Stimulated activated CD8-positive, alpha-beta memory T cell treated with anti-CD3 and anti-CD28 coated beads, Interleukin-7, amount 100 ng/mL, for 4 hours (primary cell): Measurements from ENCODE around the gene NLRP10.

Experiments used
- DNase-seq, 2 donors: peaks; one replicate each; pipeline ENCODE4 v3.0.0-alpha.2; 2020; ENCODE audit warnings: low read depth in 2 of 2

Gene NLRP10

GRCh38 chr11:7977232-7977917 lies 12.1 kb upstream of the NLRP10 start:
- no peak for DNase-seq

- no peak for DNase-seq
Observed at GRCh38 chr11:7974668-7975067, 9.4 kb upstream of the NLRP10 start.

- DNase-seq: no peak
Observed at GRCh38 chr11:7973011-7973410, 7.8 kb upstream of the NLRP10 start.

GRCh38 chr11:7971846-7972245 lies 6.6 kb upstream of the NLRP10 start:
- DNase-seq: no peak

- no peak for DNase-seq
Observed at GRCh38 chr11:7969756-7970646, 4.8 kb upstream of the NLRP10 start.

- DNase-seq: no peak
Observed at GRCh38 chr11:7968686-7969085, 3.4 kb upstream of the NLRP10 start.

GRCh38 chr11:7967826-7968225 lies 2.6 kb upstream of the NLRP10 start:
- DNase-seq: no peak

GRCh38 chr11:7967097-7967496 lies 1.9 kb upstream of the NLRP10 start:
- DNase-seq: no peak

GRCh38 chr11:7964873-7965272 lies 374 bp downstream of the NLRP10 start:
- no peak for DNase-seq

- no peak for DNase-seq
Observed at GRCh38 chr11:7964261-7964660, 986 bp downstream of the NLRP10 start.

- no peak for DNase-seq
Observed at GRCh38 chr11:7955191-7955590, 10.1 kb downstream of the NLRP10 start.

- DNase-seq: no peak
Observed at GRCh38 chr11:7949934-7950333, 15.3 kb downstream of the NLRP10 start.

GRCh38 chr11:7944123-7944522 lies 21.1 kb downstream of the NLRP10 start:
- no peak for DNase-seq

- no peak for DNase-seq
Observed at GRCh38 chr11:7941608-7942007, 23.6 kb downstream of the NLRP10 start, which contains the start of gene OR10A3. Gene OR10A3 (minus strand): TSS chr11:7941708. CDS start chr11:7939520, 2,188 bp downstream.

GRCh38 chr11:7941146-7941545 lies 24.1 kb downstream of the NLRP10 start:
- DNase-seq: no peak

GRCh38 chr11:7936615-7937014 lies 28.6 kb downstream of the NLRP10 start:
- DNase-seq: no peak

- DNase-seq: no peak
Observed at GRCh38 chr11:7931168-7931567, 34.1 kb downstream of the NLRP10 start, which contains the start of gene OR10A6. Gene OR10A6 (minus strand): TSS chr11:7931268. CDS start chr11:7928662, 2,606 bp downstream.

GRCh38 chr11:7927635-7928034 lies 37.6 kb downstream of the NLRP10 start:
- DNase-seq: no peak

GRCh38 chr11:7924536-7924935 lies 40.7 kb downstream of the NLRP10 start:
- no peak for DNase-seq

- DNase-seq: no peak
Observed at GRCh38 chr11:7918141-7918540, 47.1 kb downstream of the NLRP10 start.
